ELR (cell line): ENCODE data around the gene CEP131.

ENCODE experiments used
- DNase-seq: peaks from one replicate; pipeline ENCODE4 v3.0.0-alpha.2; 2015; ENCODE audit warnings: low read depth

The CEP131 gene

GRCh38 chr17:81251709-81252301 lies 29.0 kb upstream of the CEP131 start:
- DNase-seq, result no peak

- no peak for DNase-seq
Observed at GRCh38 chr17:81251094-81251708, 28.4 kb upstream of the CEP131 start.

GRCh38 chr17:81250286-81251093 lies 27.7 kb upstream of the CEP131 start:
- no peak for DNase-seq

DNA sequence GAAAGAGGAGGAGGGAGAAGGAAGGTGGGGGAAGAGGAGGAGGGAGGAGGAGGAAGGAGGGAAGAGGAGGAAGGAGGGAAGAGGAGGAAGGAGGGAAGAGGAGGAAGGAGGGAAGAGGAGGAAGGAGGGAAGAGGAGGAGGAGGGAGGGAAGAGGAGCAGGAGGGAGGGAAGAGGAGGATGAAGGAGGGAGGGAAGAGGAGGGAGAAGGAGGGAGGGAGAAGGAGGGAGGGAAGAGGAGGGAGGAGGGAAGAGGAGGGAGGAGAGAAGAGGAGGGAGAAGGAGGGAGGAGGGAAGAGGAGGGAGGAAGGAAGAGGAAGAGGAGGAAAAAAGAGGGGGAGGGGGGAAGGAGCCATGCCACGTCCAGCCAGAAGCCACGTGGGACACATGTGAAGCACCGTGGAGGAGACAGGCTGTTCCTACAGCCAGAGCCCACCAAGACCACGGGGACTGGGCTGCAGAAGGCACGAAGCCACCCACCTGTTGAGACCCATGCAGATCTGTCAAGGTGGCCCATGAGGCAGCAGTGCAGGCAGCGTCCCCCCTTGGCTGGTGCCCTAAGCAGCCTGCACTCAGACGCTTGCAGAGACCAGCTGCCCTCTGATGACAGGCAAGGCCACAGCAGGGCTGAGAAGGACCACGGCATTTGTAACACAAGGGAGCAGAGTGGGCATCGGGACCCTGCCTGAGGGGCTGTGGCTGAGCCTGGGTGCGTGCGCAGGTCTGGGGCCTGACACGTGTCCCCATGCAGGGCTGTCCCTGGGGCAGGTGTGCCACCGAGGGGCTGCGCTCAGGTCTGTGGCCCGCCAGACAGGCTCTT lies 26.7 kb upstream of the CEP131 start:
- DNase-seq, result no peak

- no peak for DNase-seq
Observed at GRCh38 chr17:81248649-81249048, 25.9 kb upstream of the CEP131 start.

- no peak for DNase-seq
Observed at GRCh38 chr17:81247339-81247990, 24.7 kb upstream of the CEP131 start.

GRCh38 chr17:81246679-81247338 lies 24.0 kb upstream of the CEP131 start:
- no peak for DNase-seq

DNA sequence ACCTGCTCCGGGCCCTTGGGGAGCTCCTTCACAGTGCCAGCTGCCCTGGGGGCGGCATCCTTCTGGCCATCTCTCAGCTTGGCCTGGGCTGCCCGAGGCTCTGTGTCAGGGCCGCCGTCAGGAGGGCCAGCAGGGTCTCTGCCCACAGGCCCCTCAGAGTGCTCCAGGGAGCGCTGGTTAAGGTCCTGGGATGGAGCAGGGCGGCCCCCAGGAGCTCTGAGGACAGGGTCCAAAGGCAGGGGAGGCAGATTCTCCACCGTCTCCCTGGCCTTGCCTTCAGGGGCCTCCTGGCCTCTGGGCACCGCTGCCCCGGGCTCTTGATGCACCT lies 23.5 kb upstream of the CEP131 start:
- no peak for DNase-seq

- no peak for DNase-seq
Observed at GRCh38 chr17:81245665-81246342, 23.0 kb upstream of the CEP131 start.

DNA sequence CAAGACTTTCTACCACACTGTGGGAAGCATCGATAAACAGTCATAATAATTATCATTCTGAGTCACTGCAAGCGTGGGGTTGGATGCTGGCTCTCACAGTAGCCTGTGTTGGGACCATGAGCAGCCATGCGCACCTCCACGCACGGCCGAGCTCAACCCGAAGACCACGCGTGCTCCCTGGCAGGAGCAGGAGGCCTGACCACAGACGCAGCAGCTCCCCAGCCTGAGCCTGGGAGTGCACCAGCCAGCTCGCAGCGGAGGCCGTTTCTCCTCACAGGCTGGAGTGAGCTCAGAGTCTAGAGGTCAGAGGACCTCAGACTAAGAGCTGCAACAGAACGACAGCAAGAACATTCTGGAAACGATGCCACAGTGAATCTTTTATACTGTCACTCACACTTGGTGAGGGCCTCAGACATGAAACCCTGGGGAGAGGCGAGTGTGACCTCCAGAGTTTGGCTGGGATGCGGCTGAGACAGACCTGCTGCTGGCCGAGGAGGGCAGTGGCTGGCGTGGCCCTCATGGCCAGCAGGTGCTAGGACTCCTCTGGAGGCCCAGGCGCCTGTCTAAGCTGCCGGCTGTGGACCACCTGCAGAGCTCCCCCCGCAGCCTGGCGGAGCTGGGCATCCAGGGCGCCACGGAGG lies 22.4 kb upstream of the CEP131 start:
- peak; percentile 51 for DNase-seq

DNA sequence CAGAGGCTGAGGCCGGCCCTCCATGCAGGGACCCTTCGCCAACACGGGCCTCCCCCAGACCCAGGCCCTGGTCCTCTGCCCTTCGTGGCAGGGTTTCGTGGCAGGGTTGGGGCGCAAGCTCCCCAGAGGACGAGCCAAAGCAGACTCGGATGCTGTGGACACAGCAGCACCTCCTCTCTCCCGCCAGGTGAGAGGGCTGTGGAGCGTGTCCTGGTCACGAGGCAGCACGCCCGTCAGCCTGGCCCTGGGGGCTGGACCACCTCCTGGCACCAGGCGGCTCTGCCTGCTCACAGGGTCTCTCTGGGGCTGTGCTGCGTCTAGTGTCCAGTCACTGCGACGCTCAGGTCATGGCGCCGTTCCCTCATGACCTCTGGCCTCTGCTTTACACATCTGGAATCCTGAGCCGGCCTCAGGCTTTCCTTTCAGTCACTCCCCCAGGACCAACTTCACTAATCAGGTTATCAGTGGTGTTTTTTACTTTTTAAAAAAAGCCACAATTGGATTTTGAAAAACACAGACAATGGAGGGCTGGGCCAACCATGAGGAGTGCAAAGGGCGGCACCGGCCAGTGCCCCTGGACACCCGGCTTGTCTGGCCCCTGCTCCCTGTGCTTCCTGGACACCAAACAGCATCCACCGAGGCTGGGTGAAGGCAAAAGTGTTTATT lies 21.7 kb upstream of the CEP131 start:
- DNase-seq, result no peak

DNA sequence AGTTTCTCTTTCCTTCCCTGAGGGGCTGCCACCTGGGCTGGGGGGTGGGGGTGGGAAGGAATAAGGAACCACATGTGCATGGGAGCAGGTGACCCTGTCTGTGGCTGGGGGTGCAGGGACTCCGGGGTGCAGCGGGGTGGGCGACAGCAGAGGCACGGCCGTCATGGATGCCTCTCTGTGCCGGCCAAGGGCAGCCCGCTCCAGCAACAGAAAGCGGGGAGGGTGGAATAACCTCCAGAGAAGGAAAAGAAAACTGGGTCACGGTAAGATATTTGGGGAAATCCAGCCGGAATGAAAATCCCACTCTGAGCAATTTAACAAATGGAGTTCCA lies 20.5 kb upstream of the CEP131 start:
- DNase-seq, result no peak

GRCh38 chr17:81242421-81243332 lies 19.9 kb upstream of the CEP131 start:
- DNase-seq, result no peak

DNA sequence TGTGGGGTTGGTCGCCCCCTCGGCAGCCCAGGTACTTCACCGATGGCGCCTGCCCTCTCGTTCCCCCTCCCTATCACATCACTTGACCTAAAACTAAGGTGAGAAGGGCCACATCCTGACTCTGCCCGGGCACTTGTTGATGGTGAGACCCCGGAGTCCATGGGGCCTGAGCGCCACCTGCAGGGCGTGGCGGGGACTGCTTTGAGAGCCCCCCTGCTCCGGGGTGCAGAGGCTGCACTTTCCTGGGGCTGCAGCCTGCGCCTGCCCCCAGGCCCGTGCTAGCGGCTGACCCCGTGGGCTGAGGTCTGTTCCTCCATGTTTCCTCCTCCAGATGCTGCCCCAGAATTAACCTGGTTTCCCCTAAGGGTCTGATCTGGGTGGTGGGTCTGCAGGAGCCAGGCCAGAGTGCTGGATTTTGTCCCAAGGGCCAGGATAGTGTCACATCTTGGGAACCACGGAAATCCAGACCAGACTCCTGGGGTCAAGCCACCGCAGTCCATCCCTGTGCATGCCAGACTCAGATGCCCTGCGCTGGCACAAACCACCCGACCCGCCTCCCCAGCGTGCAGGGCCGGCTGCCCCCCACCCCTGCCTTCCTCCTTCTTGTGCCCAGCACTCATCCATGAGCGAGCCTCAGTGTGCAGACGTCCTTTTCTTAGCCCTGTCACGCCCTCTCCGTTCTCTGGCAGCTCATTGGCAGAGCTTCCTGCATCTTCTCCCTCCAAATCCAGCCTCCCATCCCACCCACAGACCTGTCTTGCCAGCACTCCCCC lies 19.1 kb upstream of the CEP131 start:
- DNase-seq, result peak; percentile 67

- DNase-seq, result no peak
Observed at GRCh38 chr17:81241203-81241602, 18.4 kb upstream of the CEP131 start.

DNA sequence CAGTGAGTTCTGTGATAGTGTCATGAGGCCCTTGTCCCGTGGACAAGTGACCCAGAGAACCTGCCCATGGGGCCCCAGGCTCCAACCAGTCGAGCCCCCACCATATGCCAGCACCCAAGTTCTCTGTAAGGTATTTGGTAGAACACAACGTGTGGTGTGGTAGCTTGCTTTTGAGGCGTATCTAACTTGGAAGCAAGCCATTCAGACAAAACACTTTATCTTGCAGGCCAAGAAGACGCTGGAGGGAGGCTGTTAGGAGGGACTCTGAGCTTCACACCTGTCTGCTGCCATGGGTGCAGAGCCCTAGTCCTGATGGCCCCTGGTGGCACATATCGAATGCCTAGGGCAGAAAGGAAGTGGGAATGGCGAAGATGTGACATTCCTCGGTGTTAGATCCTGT lies 18.0 kb upstream of the CEP131 start:
- DNase-seq, result no peak

DNA sequence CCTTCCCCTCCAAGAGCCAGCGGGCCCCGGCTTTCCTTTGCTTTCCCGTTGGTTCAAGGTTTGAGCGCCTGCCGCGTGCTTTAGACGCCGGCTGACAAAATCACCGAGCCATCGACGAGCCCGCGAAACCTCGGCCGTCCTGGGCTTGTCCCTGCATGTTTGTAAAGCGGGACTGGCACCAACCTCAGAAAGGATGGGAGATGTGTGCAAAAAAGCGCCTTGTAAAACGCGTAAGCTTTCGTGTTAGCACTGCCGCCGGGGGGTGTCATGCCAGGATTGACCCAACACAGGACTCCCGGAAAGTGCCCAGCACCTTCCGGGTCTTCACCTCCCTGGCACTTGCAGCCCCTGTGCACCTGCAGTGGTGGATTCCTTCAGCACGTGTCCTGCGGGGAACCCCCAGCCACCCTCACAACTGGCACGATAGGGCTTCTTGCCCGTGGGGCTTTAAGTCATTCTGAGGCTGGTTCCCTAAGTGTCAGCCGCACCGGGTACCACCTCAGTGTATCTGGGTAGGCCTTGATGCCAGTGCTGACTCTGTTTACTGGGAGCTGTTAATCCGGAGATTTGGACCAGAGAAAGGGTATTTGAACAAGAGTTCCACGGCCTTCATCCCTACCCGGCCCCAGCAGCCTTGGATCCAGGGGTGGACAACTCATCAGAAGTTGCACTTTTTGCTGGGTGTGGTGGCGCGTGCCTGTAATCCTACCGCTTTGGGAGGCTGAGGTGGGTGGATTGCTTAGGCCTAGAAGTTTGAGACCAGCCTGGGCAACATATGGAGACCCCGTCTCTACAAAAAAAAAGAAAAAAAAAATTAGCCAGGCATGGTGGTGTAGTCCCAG lies 17.2 kb upstream of the CEP131 start:
- peak; percentile 55 for DNase-seq
